ENCODE data around the gene STK17A. TPM values are rescaled to one million over a fixed set of nuclear protein-coding genes. Genes with fewer than 3 reads are reported as not detected.

The STK17A gene
- total RNA-seq, 2 donors from 2014 or later, result 15.6 to 18.4 TPM

- Histone ChIP-seq H3K9ac (ENCODE audit: extremely low read depth, low read length, poor library complexity, severe bottlenecking) (no peak overlapping the region), H3K27ac (ENCODE audit: low read depth, low read length) (peak overlapping the region; percentile 89), H3K9me3 (ENCODE audit: control insufficient read depth, low read length) (no peaks in the 10 kb centered on the region), H3K4me3 (ENCODE audit: low read length) (no peak overlapping the region), H3K36me3 (ENCODE audit: control insufficient read depth, insufficient read depth, low read length) (peaks cover 51% of the 10 kb centered on the region), H3K27me3 (ENCODE audit: control insufficient read depth, insufficient read depth, low read length, poor library complexity, severe bottlenecking) (no peaks in the 10 kb centered on the region), H3K4me1 (ENCODE audit: control insufficient read depth, insufficient read depth, low read length) (peaks cover 4% of the 10 kb centered on the region)
- TF ChIP-seq CTCF (conservative IDR thresholded peaks at IDR 0.05), result no peak
- no peaks in the 10 kb centered on the region for H3K9me3 Mint-ChIP-seq
- WGBS, 2 experiments (ENCODE audit: insufficient coverage in 1 of 2, insufficient read length in 1 of 2), result 87 to 88% methylated on average over 4 to 6 of the region's 6 CpGs
- DNase-seq, result no peak
- no peaks in the 10 kb centered on the region for H3K27me3 Mint-ChIP-seq (ENCODE audit: insufficient read depth)
- no peak overlapping the region for H3K4me3 Mint-ChIP-seq
- H3K27ac Mint-ChIP-seq, result peak overlapping the region; percentile 50
- H3K36me3 Mint-ChIP-seq (ENCODE audit: low read depth), result peaks cover 72% of the 10 kb centered on the region
- H3K4me1 Mint-ChIP-seq, result peaks cover 13% of the 10 kb centered on the region
These were observed 57.1 kb downstream of the STK17A start for GRCh38 chr7:43639858-43640491.

- H3K4me1 ChIP-seq (ENCODE audit: control insufficient read depth, insufficient read depth, low read length), result peaks cover 4% of the 10 kb centered on the region
- H3K27me3 ChIP-seq (ENCODE audit: control insufficient read depth, insufficient read depth, low read length, poor library complexity, severe bottlenecking), result no peaks in the 10 kb centered on the region
- Mint-ChIP-seq H3K9me3 (no peaks in the 10 kb centered on the region), H3K4me1 (peaks cover 13% of the 10 kb centered on the region), H3K4me3 (no peak overlapping the region), H3K36me3 (ENCODE audit: low read depth) (peaks cover 73% of the 10 kb centered on the region), H3K27me3 (ENCODE audit: insufficient read depth) (no peaks in the 10 kb centered on the region), H3K27ac (no peak overlapping the region)
- TF ChIP-seq CTCF (conservative IDR thresholded peaks at IDR 0.05), result no peak
- H3K27ac ChIP-seq (ENCODE audit: low read depth, low read length), result peak overlapping the region; percentile 89
- WGBS, 2 experiments (ENCODE audit: insufficient coverage in 1 of 2, insufficient read length in 1 of 2), result 97% methylated on average over 3 of the region's 3 CpGs; no CpG with 5 or more reads in 1 of the 2 experiments
- no peak overlapping the region for H3K9ac ChIP-seq (ENCODE audit: extremely low read depth, low read length, poor library complexity, severe bottlenecking)
- peaks cover 44% of the 10 kb centered on the region for H3K36me3 ChIP-seq (ENCODE audit: control insufficient read depth, insufficient read depth, low read length)
- no peaks in the 10 kb centered on the region for H3K9me3 ChIP-seq (ENCODE audit: control insufficient read depth, low read length)
- no peak overlapping the region for H3K4me3 ChIP-seq (ENCODE audit: low read length)
- DNase-seq, result no peak
These were observed 57.8 kb downstream of the STK17A start for GRCh38 chr7:43640679-43641078.

- DNase-seq, result no peak
- peaks cover 68% of the 10 kb centered on the region for H3K36me3 Mint-ChIP-seq (ENCODE audit: low read depth)
- no peaks in the 10 kb centered on the region for H3K9me3 Mint-ChIP-seq
- Histone ChIP-seq H3K4me1 (ENCODE audit: control insufficient read depth, insufficient read depth, low read length) (peaks cover 11% of the 10 kb centered on the region), H3K27ac (ENCODE audit: low read depth, low read length) (no peak overlapping the region), H3K9ac (ENCODE audit: extremely low read depth, low read length, poor library complexity, severe bottlenecking) (no peak overlapping the region), H3K4me3 (ENCODE audit: low read length) (no peak overlapping the region), H3K27me3 (ENCODE audit: control insufficient read depth, insufficient read depth, low read length, poor library complexity, severe bottlenecking) (no peaks in the 10 kb centered on the region), H3K36me3 (ENCODE audit: control insufficient read depth, insufficient read depth, low read length) (peaks cover 40% of the 10 kb centered on the region), H3K9me3 (ENCODE audit: control insufficient read depth, low read length) (no peaks in the 10 kb centered on the region)
- no peak for TF ChIP-seq CTCF (conservative IDR thresholded peaks at IDR 0.05)
- H3K27me3 Mint-ChIP-seq (ENCODE audit: insufficient read depth), result no peaks in the 10 kb centered on the region
- H3K27ac Mint-ChIP-seq, result no peak overlapping the region
- H3K4me1 Mint-ChIP-seq, result peaks cover 31% of the 10 kb centered on the region
- H3K4me3 Mint-ChIP-seq, result no peak overlapping the region
- 94 to 97% methylated on average over 8 to 13 of the region's 13 CpGs for WGBS, 2 experiments (ENCODE audit: insufficient coverage in 1 of 2, insufficient read length in 1 of 2)
These were observed 60.2 kb downstream of the STK17A start for GRCh38 chr7:43642897-43643630.

All from endodermal cell (in vitro differentiated cells).